ENCODE results near the gene VCAN. TPM values are rescaled to one million over a fixed set of nuclear protein-coding genes. Genes with fewer than 3 reads are reported as not detected.

VCAN gene
- total and polyA plus RNA-seq, 2 of the 4 experiments (the other 2 are of a cell fraction), result 45.3 to 158 TPM

DNA sequence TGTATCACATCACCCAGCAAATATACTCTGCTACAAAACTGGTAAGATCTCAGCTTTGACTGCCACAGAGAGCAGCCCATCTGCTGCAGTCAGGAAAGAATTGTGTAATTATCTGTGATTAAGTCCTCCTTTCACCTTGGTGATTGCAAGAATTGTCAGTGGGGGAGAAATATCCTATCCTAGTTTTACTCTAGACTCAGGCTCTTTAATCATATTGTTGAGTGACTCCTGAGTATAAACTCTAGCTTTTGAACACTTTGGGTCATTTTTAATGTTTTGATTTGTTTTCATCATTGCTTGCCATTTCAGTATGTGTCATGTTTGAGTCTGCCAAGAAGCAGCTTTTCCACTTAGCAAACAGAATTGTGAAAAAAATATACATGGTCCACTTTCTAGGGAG, 32.1 kb downstream of the VCAN start:
- H2BK120ac ChIP-seq (ENCODE audit: low read depth, low read length), result no peak overlapping the region
- no peak overlapping the region for H3K56ac ChIP-seq (ENCODE audit: extremely low read depth, insufficient read depth, low read length)
- H3K4ac ChIP-seq (ENCODE audit: low read depth, low read length), result no peak overlapping the region
- peak; percentile 64 for DNase-seq
- ATAC-seq (ENCODE audit: low read depth), result peak; percentile 65
- no peak overlapping the region for H4K91ac ChIP-seq (ENCODE audit: insufficient read depth, low read depth, low read length)
- no peak overlapping the region for H3K27ac ChIP-seq (ENCODE audit: insufficient read depth, low read length)
- H2BK20ac ChIP-seq (ENCODE audit: low read depth, low read length), result no peak overlapping the region
- H2AFZ ChIP-seq (replicated peaks; ENCODE audit: low read length, poor library complexity), result no peak overlapping the region
- H3K4me1 ChIP-seq (ENCODE audit: control insufficient read depth, insufficient read depth, low read length), result no peaks in the 10 kb centered on the region
- POLR2A ChIA-PET (ENCODE audit: unreplicated experiment), result no interaction called here
- no peak overlapping the region for H2BK5ac ChIP-seq (ENCODE audit: low read depth, low read length, poor library complexity, severe bottlenecking)
- H3K27me3 ChIP-seq (ENCODE audit: control insufficient read depth, insufficient read depth, low read length), result no peaks in the 10 kb centered on the region
- no peak overlapping the region for H3K14ac ChIP-seq (replicated peaks; ENCODE audit: low read depth, low read length)
- 0 out of 2 replicates have a peak, but pooled peaks cover 3% of the 10 kb centered on the region for H3K9me1 ChIP-seq (ENCODE audit: insufficient read depth, low read length)
- no peaks in the 10 kb centered on the region for H3K9me3 ChIP-seq (ENCODE audit: control insufficient read depth, insufficient read depth, low read length)
- no peak overlapping the region for H3K18ac ChIP-seq (ENCODE audit: low read depth, low read length)
- CTCF ChIA-PET, result no interaction called here
- in situ Hi-C loops (cut with MboI; ENCODE audit: low sequenced_read_pairs), result no loop called here
- H4K20me1 ChIP-seq (ENCODE audit: insufficient read depth, low read length), result no peaks in the 10 kb centered on the region
- no peak overlapping the region for H4K8ac ChIP-seq (ENCODE audit: low read depth in 2 of 2, low read length in 2 of 2)
- dilution Hi-C loops (cut with HindIII; ENCODE audit: low sequenced_read_pairs, unreplicated experiment), result no loop called here
- H4K5ac ChIP-seq (ENCODE audit: low read depth, low read length), result no peak overlapping the region
- BruUV-seq (replicated peaks), result no TSS peak
- no peak overlapping the region for H2BK15ac ChIP-seq (ENCODE audit: low read depth, low read length)
- intact Hi-C loops (cut with micrococcal nuclease), result no loop called here
- H3K9ac ChIP-seq (ENCODE audit: low read depth, low read length), result no peak overlapping the region
- no peak overlapping the region; the same call in 1 of the 2 replicates for H3K4me2 ChIP-seq (ENCODE audit: low read depth, low read length)
- no peak overlapping the region for H3K23ac ChIP-seq (ENCODE audit: low read depth, low read length)
- no peak overlapping the region for H2AK9ac ChIP-seq (replicated peaks; ENCODE audit: low read depth, low read length, poor library complexity)
- peaks cover 0 to 11% of the 10 kb centered on the region in 2 experiments; a peak in 2 of 4 replicates for H3K79me1 ChIP-seq (ENCODE audit: low read depth in 1 of 2, low read length in 2 of 2)
- peaks cover 4% of the 10 kb centered on the region for H3K36me3 ChIP-seq (ENCODE audit: control insufficient read depth, insufficient read depth, low read length)
- TF ChIP-seq RFX5 (IDR thresholded peaks at IDR 0.05; ENCODE audit: low read depth, low read length), result no peak
- TF ChIP-seq CEBPB (IDR thresholded peaks at IDR 0.05; ENCODE audit: low read depth, low read length), result peak; percentile 33; the same call in 1 of the 2 replicates
- no peak overlapping the region for H3K4me3 ChIP-seq (ENCODE audit: insufficient read depth, low read depth, low read length)
- H2AK5ac ChIP-seq (ENCODE audit: low read depth, low read length), result no peak overlapping the region

Data from IMR-90 (cell line).